Measurements from ENCODE around the gene COL4A5.

DNA sequence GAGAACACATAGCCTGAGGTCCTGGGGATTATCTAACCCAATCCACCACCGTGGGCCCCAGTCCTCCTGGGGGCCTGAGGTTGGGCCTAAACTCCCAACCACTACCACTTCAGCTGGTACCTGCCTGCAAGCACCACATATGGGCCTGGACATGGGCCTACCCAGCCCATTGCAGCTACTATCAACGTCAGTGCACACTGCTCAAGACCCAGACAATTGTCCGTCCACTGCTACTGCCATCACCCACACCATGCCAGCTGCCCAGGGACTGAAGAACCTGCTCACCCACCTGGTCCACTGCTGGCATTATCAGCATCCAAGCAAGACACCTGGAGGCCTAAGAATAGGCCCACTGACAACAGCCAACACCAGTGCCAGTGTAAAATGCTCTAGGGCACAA is 88.1 kb downstream of the COL4A5 start:
- TF ChIP-seq, protein P1, sequence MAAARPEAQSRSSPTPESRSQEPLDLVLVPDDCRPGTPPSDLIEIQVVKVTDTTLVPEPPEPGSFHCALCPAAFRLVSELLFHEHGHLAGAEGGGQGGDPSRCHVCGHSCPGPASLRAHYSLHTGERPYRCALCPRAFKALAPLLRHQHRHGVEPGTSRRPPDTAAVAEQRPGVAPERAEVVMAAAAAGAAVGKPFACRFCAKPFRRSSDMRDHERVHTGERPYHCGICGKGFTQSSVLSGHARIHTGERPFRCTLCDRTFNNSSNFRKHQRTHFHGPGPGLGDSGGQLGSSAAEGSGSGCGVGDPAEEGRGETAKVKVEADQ (CRISPR knock-in tag; IDR thresholded peaks at IDR 0.05; ENCODE audit: borderline replicate concordance): no peak
- TF ChIP-seq KDM4B (CRISPR knock-in tag; IDR thresholded peaks at IDR 0.05) (no peak), PHB2 (IDR thresholded peaks at IDR 0.05; ENCODE audit: partially characterized antibody) (no peak), SRF (IDR thresholded peaks at IDR 0.05; ENCODE audit: low read depth, low read length) (no peak), ZFP90 (CRISPR knock-in tag; IDR thresholded peaks at IDR 0.05; ENCODE audit: borderline replicate concordance) (no peak), ERF (CRISPR knock-in tag; IDR thresholded peaks at IDR 0.05) (no peak), ZNF777 (CRISPR knock-in tag; IDR thresholded peaks at IDR 0.05) (no peak), MXI1 (IDR thresholded peaks at IDR 0.05; ENCODE audit: borderline replicate concordance, low read depth, low read length) (no peak)
- TF ChIP-seq, protein P2, sequence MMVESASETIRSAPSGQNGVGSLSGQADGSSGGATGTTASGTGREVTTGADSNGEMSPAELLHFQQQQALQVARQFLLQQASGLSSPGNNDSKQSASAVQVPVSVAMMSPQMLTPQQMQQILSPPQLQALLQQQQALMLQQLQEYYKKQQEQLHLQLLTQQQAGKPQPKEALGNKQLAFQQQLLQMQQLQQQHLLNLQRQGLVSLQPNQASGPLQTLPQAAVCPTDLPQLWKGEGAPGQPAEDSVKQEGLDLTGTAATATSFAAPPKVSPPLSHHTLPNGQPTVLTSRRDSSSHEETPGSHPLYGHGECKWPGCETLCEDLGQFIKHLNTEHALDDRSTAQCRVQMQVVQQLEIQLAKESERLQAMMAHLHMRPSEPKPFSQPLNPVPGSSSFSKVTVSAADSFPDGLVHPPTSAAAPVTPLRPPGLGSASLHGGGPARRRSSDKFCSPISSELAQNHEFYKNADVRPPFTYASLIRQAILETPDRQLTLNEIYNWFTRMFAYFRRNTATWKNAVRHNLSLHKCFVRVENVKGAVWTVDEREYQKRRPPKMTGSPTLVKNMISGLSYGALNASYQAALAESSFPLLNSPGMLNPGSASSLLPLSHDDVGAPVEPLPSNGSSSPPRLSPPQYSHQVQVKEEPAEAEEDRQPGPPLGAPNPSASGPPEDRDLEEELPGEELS (CRISPR knock-in tag; IDR thresholded peaks at IDR 0.05): no peak

All from HepG2 (cell line).